ENCODE data around the gene C3orf62. TPM values are rescaled to one million over a fixed set of nuclear protein-coding genes. Genes with fewer than 3 reads are reported as not detected.

The C3orf62 gene
- total RNA-seq, 1 experiment from 2014 or later: 5.9 TPM

DNA sequence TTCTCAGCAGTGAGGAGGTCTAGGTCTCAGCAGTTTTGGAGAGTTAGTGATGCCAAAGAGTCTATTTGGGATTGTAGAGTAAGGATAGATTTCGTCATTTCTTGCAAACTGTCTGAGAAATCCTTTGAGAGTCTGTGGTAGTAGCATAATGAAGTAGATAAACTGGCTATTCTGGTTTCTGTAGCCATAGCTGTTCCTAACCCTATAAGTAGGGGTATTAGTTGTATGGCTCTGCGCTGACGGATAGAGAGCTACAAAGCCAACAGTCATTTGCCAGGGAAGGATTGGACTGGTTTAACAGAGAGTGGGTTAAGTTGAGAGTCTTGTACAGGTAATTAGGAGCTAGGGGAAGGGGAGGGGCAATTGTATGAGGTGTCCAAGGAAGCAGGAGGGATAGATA is 55.0 kb downstream of the C3orf62 start:
- no TSS peak for BruUV-seq (replicated peaks)
- TF ChIP-seq EZH2phosphoT487 (IDR thresholded peaks at IDR 0.05; ENCODE audit: borderline replicate concordance): no peak
- no peak for TF ChIP-seq JUND (IDR thresholded peaks at IDR 0.05)
- TF ChIP-seq, protein P1, sequence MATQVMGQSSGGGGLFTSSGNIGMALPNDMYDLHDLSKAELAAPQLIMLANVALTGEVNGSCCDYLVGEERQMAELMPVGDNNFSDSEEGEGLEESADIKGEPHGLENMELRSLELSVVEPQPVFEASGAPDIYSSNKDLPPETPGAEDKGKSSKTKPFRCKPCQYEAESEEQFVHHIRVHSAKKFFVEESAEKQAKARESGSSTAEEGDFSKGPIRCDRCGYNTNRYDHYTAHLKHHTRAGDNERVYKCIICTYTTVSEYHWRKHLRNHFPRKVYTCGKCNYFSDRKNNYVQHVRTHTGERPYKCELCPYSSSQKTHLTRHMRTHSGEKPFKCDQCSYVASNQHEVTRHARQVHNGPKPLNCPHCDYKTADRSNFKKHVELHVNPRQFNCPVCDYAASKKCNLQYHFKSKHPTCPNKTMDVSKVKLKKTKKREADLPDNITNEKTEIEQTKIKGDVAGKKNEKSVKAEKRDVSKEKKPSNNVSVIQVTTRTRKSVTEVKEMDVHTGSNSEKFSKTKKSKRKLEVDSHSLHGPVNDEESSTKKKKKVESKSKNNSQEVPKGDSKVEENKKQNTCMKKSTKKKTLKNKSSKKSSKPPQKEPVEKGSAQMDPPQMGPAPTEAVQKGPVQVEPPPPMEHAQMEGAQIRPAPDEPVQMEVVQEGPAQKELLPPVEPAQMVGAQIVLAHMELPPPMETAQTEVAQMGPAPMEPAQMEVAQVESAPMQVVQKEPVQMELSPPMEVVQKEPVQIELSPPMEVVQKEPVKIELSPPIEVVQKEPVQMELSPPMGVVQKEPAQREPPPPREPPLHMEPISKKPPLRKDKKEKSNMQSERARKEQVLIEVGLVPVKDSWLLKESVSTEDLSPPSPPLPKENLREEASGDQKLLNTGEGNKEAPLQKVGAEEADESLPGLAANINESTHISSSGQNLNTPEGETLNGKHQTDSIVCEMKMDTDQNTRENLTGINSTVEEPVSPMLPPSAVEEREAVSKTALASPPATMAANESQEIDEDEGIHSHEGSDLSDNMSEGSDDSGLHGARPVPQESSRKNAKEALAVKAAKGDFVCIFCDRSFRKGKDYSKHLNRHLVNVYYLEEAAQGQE (IDR thresholded peaks at IDR 0.05; ENCODE audit: low read depth): no peak
- TF ChIP-seq, protein P2, sequence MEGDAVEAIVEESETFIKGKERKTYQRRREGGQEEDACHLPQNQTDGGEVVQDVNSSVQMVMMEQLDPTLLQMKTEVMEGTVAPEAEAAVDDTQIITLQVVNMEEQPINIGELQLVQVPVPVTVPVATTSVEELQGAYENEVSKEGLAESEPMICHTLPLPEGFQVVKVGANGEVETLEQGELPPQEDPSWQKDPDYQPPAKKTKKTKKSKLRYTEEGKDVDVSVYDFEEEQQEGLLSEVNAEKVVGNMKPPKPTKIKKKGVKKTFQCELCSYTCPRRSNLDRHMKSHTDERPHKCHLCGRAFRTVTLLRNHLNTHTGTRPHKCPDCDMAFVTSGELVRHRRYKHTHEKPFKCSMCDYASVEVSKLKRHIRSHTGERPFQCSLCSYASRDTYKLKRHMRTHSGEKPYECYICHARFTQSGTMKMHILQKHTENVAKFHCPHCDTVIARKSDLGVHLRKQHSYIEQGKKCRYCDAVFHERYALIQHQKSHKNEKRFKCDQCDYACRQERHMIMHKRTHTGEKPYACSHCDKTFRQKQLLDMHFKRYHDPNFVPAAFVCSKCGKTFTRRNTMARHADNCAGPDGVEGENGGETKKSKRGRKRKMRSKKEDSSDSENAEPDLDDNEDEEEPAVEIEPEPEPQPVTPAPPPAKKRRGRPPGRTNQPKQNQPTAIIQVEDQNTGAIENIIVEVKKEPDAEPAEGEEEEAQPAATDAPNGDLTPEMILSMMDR (IDR thresholded peaks at IDR 0.05 in 2 of 3, conservative IDR thresholded peaks at IDR 0.05 in 1 of 3; ENCODE audit: borderline replicate concordance in 1 of 3, insufficient read depth in 1 of 3, low read depth in 2 of 3, low read length in 2 of 3): no peak
- TF ChIP-seq FOSL1 (IDR thresholded peaks at IDR 0.05; ENCODE audit: low read depth): no peak
- TF ChIP-seq, protein P3, sequence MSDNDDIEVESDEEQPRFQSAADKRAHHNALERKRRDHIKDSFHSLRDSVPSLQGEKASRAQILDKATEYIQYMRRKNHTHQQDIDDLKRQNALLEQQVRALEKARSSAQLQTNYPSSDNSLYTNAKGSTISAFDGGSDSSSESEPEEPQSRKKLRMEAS (IDR thresholded peaks at IDR 0.05): no peak
- no peak for TF ChIP-seq POLR2A (IDR thresholded peaks at IDR 0.05; ENCODE audit: borderline replicate concordance, extremely low read depth, insufficient read depth, insufficient read length)
- no peak for TF ChIP-seq YY1 (IDR thresholded peaks at IDR 0.05; ENCODE audit: extremely low read depth, insufficient replicate concordance, low read depth, low read length)
- TF ChIP-seq EZH2 (IDR thresholded peaks at IDR 0.05): no peak
- no peak for TF ChIP-seq SRF (IDR thresholded peaks at IDR 0.05; ENCODE audit: low read depth)
- no peak for TF ChIP-seq ZFX (IDR thresholded peaks at IDR 0.05)
- no peak for TF ChIP-seq CEBPB (IDR thresholded peaks at IDR 0.05; ENCODE audit: low read depth)
- no peak for TF ChIP-seq SIN3A (IDR thresholded peaks at IDR 0.05; ENCODE audit: low read depth)
- TF ChIP-seq, protein P4, sequence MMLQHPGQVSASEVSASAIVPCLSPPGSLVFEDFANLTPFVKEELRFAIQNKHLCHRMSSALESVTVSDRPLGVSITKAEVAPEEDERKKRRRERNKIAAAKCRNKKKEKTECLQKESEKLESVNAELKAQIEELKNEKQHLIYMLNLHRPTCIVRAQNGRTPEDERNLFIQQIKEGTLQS (IDR thresholded peaks at IDR 0.05): no peak
- TF ChIP-seq ELF1 (IDR thresholded peaks at IDR 0.05; ENCODE audit: borderline replicate concordance, low read depth): no peak
- no peak for TF ChIP-seq CBX3 (IDR thresholded peaks at IDR 0.05; ENCODE audit: low read depth)
- no peak for TF ChIP-seq RAD21 (IDR thresholded peaks at IDR 0.05; ENCODE audit: low read depth)
- intact Hi-C loops (cut with micrococcal nuclease): no loop called here
- no peak overlapping the region for H3K4me2 ChIP-seq (ENCODE audit: low read length)
- no peak for DNase-seq (ENCODE audit: low read depth, low spot score)
- ChIA-PET POLR2A (no interaction called here), RAD21 (ENCODE audit: low non-redundant PET in 1 of 2, low total read pairs in 2 of 2, uncharacterized antibody in 2 of 2, unreplicated experiment in 2 of 2) (no interaction called here), CTCF (no interaction called here)
- H3K9me3 ChIP-seq (ENCODE audit: control insufficient read depth in 1 of 2, insufficient read depth in 1 of 2, low read depth in 1 of 2, low read length in 2 of 2): peaks cover 0 to 12% of the 10 kb centered on the region in 2 experiments; a peak in 1 of 4 replicates
- peaks cover 14 to 17% of the 10 kb centered on the region in 2 experiments; a peak in 3 of 4 replicates for H3K4me1 ChIP-seq (ENCODE audit: control insufficient read depth in 1 of 2, insufficient read depth in 2 of 2, low read length in 2 of 2)
- no peak overlapping the region for H2AFZ ChIP-seq (ENCODE audit: low read depth, low read length, poor library complexity, severe bottlenecking)
- H3K27me3 ChIP-seq (ENCODE audit: insufficient read depth, low read length): no peaks in the 10 kb centered on the region
- no peak overlapping the region for H3K9ac ChIP-seq (ENCODE audit: low read length)
- no peaks in the 10 kb centered on the region for H3K9me2 ChIP-seq (ENCODE audit: insufficient read depth)
- H3K36me3 ChIP-seq (ENCODE audit: control insufficient read depth in 1 of 2, insufficient read depth in 2 of 2, low read length in 2 of 2): no peaks in the 10 kb centered on the region
- no peaks in the 10 kb centered on the region for H4K20me1 ChIP-seq (ENCODE audit: insufficient read depth)
- no peak overlapping the region for H3K27ac ChIP-seq (ENCODE audit: low read depth, low read length)
- ATAC-seq: no peak
- no peak overlapping the region for H3K4me3 ChIP-seq (replicated peaks in 1 of 2; ENCODE audit: low read depth in 1 of 2, low read length in 2 of 2)
- no peaks in the 10 kb centered on the region for H3K79me2 ChIP-seq (ENCODE audit: insufficient read depth, low read length)
